Astrocyte of the cerebellum (primary cell): ENCODE measurements around the gene UGT2A3.

ENCODE experiments used
- DNase-seq: peaks from one replicate; pipeline ENCODE4 v3.0.0-alpha.2; 2011; ENCODE audit warnings: low read depth
- H3K4me3 ChIP-seq: 2 replicates; pipeline ENCODE4 v1.5.1; 2011; ENCODE audit warnings: mild to moderate bottlenecking, low read depth, low read length, moderate library complexity
- in situ Hi-C: cut with HindIII; loops from 2 replicates; pipeline ENCODE4 v1.10.0; 2017; ENCODE audit warnings: low sequenced_read_pairs
- TF ChIP-seq, protein P1 (sequence below): IDR thresholded peaks from 2 replicates; pipeline ENCODE4 v1.5.1; 2012; ENCODE audit warnings: low read length, low read depth, moderate library complexity, mild to moderate bottlenecking; ENCODE audit errors: missing control alignments

Gene UGT2A3

DNA sequence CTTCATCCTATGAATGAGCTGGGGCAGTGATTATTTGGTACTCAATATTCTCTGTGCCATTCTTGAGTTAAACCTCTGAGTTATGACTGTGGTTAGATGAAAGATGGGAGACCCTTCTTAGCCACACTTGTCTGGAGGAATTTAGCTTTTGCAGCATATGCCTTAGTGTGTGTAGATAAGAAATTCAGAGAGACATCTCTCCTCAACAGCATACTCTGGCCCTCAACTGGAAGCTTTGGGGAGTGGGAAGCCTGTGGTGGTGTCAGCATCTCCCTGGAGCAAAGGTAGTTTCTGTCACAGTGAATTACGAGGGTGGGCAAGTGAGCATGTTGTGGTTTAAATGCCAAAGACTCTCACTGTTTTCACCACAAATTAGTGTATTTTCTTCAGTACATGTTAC, 58.7 kb downstream of the UGT2A3 start:
- no peak overlapping the region for H3K4me3 ChIP-seq
- in situ Hi-C loops, result no loop called here
- DNase-seq, result no peak
- TF ChIP-seq, protein P1, sequence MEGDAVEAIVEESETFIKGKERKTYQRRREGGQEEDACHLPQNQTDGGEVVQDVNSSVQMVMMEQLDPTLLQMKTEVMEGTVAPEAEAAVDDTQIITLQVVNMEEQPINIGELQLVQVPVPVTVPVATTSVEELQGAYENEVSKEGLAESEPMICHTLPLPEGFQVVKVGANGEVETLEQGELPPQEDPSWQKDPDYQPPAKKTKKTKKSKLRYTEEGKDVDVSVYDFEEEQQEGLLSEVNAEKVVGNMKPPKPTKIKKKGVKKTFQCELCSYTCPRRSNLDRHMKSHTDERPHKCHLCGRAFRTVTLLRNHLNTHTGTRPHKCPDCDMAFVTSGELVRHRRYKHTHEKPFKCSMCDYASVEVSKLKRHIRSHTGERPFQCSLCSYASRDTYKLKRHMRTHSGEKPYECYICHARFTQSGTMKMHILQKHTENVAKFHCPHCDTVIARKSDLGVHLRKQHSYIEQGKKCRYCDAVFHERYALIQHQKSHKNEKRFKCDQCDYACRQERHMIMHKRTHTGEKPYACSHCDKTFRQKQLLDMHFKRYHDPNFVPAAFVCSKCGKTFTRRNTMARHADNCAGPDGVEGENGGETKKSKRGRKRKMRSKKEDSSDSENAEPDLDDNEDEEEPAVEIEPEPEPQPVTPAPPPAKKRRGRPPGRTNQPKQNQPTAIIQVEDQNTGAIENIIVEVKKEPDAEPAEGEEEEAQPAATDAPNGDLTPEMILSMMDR, result no peak

DNA sequence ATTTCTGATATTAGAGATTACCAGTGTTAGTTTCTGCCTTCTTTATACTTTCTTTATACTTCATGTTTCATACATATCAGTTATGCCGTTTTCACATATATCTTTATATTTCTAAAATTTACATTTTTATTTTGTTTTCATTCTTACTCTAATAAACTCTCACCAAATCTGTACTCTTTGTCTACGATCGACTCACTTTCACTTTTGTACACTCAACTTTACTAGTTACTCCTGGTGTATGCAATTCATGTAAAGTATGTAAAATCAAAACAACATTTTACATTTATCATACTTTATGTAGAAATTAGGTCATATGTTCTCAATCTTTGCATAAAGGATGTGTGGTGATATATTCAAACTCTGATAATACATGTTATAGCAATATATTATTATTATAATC, 59.9 kb downstream of the UGT2A3 start:
- no peak overlapping the region for H3K4me3 ChIP-seq
- DNase-seq, result no peak
- TF ChIP-seq, protein P1, result no peak
- in situ Hi-C loops, result no loop called here

DNA sequence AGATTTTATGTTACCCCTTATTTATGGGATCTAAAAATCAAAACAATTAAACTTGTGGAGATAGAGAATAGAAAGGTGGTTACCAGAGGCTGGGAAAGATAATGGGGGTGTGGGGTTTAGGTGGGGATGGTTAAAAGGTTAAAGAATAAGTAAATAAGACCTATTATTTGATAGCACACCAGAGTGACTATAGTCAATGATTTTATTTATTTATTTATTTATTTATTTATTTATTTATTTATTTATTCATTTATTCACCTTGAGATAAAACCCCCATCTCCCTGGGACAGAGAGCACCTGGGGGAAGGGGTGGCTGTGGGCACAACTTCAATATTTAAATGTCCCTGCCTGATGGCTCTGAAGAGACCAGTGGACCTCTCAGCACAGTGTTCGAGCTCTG, 66.1 kb downstream of the UGT2A3 start:
- no peak for DNase-seq
- H3K4me3 ChIP-seq, result no peak overlapping the region
- in situ Hi-C loops, result no loop called here
- TF ChIP-seq, protein P1, result no peak

DNA sequence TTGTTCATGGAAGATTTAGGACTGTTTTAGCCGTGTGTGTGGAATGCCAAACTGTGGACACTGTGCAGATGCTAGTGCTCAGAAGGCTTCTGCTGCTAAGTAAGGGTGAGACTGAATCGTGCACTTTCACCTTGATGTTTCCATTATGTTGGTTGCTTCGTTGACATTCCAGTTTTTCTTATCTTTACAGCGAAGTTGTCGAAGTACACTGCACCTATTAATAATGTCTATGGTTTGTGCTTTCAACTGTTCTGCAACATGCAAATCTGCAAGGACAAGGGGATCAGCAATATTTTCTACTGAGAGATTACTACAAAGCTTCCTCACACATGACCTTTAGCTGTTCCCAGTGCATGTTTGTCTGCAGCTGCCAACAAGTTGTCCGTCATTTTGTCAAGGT, 67.7 kb downstream of the UGT2A3 start:
- DNase-seq, result no peak
- in situ Hi-C loops, result no loop called here
- TF ChIP-seq, protein P1, result no peak
- no peak overlapping the region for H3K4me3 ChIP-seq
